NCI-H524 treated with DMSO at 0.1 percent for 48 hours (cell line): Measurements from ENCODE around the gene SYS1.

ENCODE experiments used
- DNase-seq: peaks from one replicate; lab custom pipeline; 2025; lab: John Stamatoyannopoulos, UW

Gene SYS1

GRCh38 chr20:45387274-45387673, 24.3 kb downstream of the SYS1 start:
- no peak for DNase-seq

- no peak for DNase-seq
Measured at GRCh38 chr20:45390931-45391330, 28.0 kb downstream of the SYS1 start.

- no peak for DNase-seq
Measured at GRCh38 chr20:45391559-45391958, 28.6 kb downstream of the SYS1 start.

- DNase-seq = no peak
Measured at GRCh38 chr20:45392733-45393132, 29.8 kb downstream of the SYS1 start.

GRCh38 chr20:45394221-45395113, 31.5 kb downstream of the SYS1 start:
- no peak for DNase-seq

GRCh38 chr20:45395114-45395415, 32.1 kb downstream of the SYS1 start:
- DNase-seq = no peak

GRCh38 chr20:45399018-45399417, 36.1 kb downstream of the SYS1 start:
- no peak for DNase-seq

GRCh38 chr20:45400346-45401031, 37.5 kb downstream of the SYS1 start:
- no peak for DNase-seq

- no peak for DNase-seq
Measured at GRCh38 chr20:45402946-45403345, 40.0 kb downstream of the SYS1 start.

GRCh38 chr20:45404438-45404837, 41.5 kb downstream of the SYS1 start:
- DNase-seq = no peak

- DNase-seq = no peak
Measured at GRCh38 chr20:45405571-45406259, 42.8 kb downstream of the SYS1 start.

- DNase-seq = no peak
Measured at GRCh38 chr20:45406260-45407066, 43.5 kb downstream of the SYS1 start.

GRCh38 chr20:45407067-45407745, 44.2 kb downstream of the SYS1 start:
- no peak for DNase-seq

- no peak for DNase-seq
Measured at GRCh38 chr20:45407783-45408645, 45.1 kb downstream of the SYS1 start, which contains the start of gene DBNDD2. Gene DBNDD2, plus strand, starts transcription at chr20:45408289. Its CDS starts 179 bp downstream, at chr20:45408468.

- no peak for DNase-seq
Measured at GRCh38 chr20:45408646-45409213, 45.8 kb downstream of the SYS1 start.

GRCh38 chr20:45409521-45410272, 46.7 kb downstream of the SYS1 start:
- no peak for DNase-seq

GRCh38 chr20:45410887-45411286, 47.9 kb downstream of the SYS1 start:
- no peak for DNase-seq

GRCh38 chr20:45412653-45413052, 49.7 kb downstream of the SYS1 start:
- DNase-seq = no peak

GRCh38 chr20:45413479-45413878, 50.5 kb downstream of the SYS1 start:
- no peak for DNase-seq
